SK-N-SH treated with all-trans-retinoic acid at 6 μM for 48 hours (cell line): ENCODE results near the gene CELF1.

Experiments
- ATAC-seq: fragments of 200-7000 bp; cut with Tn5 transposase; 3 replicates; pipeline ENCODE4 v1.9.1; 2020; ENCODE audit warnings: mild to moderate bottlenecking, moderate library complexity
- ARNTL ChIP-seq: fragments of 450-650 bp; formaldehyde crosslinking; IDR thresholded peaks from 2 replicates; pipeline ENCODE4 v1.5.0; 2020; ENCODE audit warnings: low read depth, mild to moderate bottlenecking, moderate library complexity, borderline replicate concordance
- BACH2 ChIP-seq: fragments of 250-450 bp; sonication (Bioruptor Pico); IDR thresholded peaks from 2 replicates; pipeline ENCODE4 v1.9.0; 2021; ENCODE audit warnings: mild to moderate bottlenecking, borderline replicate concordance
- CSDC2 ChIP-seq: fragments of 250-450 bp; sonication (Bioruptor Pico); IDR thresholded peaks from 2 replicates; pipeline ENCODE4 v1.5.0; 2020; ENCODE audit warnings: mild to moderate bottlenecking, moderate library complexity
- ESRRG ChIP-seq: fragments of 250-450 bp; sonication (Bioruptor Pico); IDR thresholded peaks from 2 replicates; pipeline ENCODE4 v1.6.1; 2021; ENCODE audit warnings: mild to moderate bottlenecking
- GLIS3 ChIP-seq: fragments of 250-450 bp; sonication (Bioruptor Pico); IDR thresholded peaks from 2 replicates; pipeline ENCODE4 v1.5.0; 2020; ENCODE audit warnings: mild to moderate bottlenecking, moderate library complexity
- ISL1 ChIP-seq: fragments of 250-450 bp; sonication (Bioruptor Pico); IDR thresholded peaks from 2 replicates; pipeline ENCODE4 v2.1.2; 2022; ENCODE audit warnings: mild to moderate bottlenecking, moderate library complexity
- OSR1 ChIP-seq: fragments of 250-450 bp; sonication (Bioruptor Pico); IDR thresholded peaks from 2 replicates; pipeline ENCODE4 v1.8.0; 2022; ENCODE audit warnings: moderate library complexity, mild to moderate bottlenecking, inconsistent platforms
- POU6F1 ChIP-seq: fragments of 250-450 bp; sonication (Bioruptor Pico); IDR thresholded peaks from 2 replicates; pipeline ENCODE4 v1.8.0; 2021; ENCODE audit warnings: low read depth, mild to moderate bottlenecking, moderate library complexity, borderline replicate concordance
- PPARA ChIP-seq: fragments of 250-450 bp; sonication (Bioruptor Pico); IDR thresholded peaks from 2 replicates; pipeline ENCODE4 v1.5.0; 2020; ENCODE audit warnings: mild to moderate bottlenecking, borderline replicate concordance
- RARB ChIP-seq: fragments of 250-450 bp; sonication (Bioruptor Pico); IDR thresholded peaks from 2 replicates; pipeline ENCODE4 v1.8.0; 2021; ENCODE audit warnings: mild to moderate bottlenecking, moderate library complexity
- SNAI2 ChIP-seq: fragments of 250-450 bp; sonication (Bioruptor Pico); IDR thresholded peaks from 2 replicates; pipeline ENCODE4 v1.5.0; 2020; ENCODE audit warnings: mild to moderate bottlenecking, moderate library complexity
- TCF4 ChIP-seq: fragments of 250-450 bp; sonication (Bioruptor Pico); IDR thresholded peaks from 2 replicates; pipeline ENCODE4 v1.8.0; 2021; ENCODE audit warnings: mild to moderate bottlenecking, moderate library complexity, borderline replicate concordance
- TOX ChIP-seq: fragments of 250-450 bp; sonication (Bioruptor Pico); IDR thresholded peaks from 2 replicates; pipeline ENCODE4 v1.8.0; 2021; ENCODE audit warnings: mild to moderate bottlenecking, moderate library complexity, borderline replicate concordance
- TSHZ2 ChIP-seq: fragments of 250-450 bp; sonication (Bioruptor Pico); IDR thresholded peaks from 2 replicates; pipeline ENCODE4 v1.5.0; 2020; ENCODE audit warnings: mild to moderate bottlenecking, moderate library complexity
- ZC3H10 ChIP-seq: fragments of 250-450 bp; sonication (Bioruptor Pico); IDR thresholded peaks from 2 replicates; pipeline ENCODE4 v1.5.1; 2021; ENCODE audit warnings: mild to moderate bottlenecking, moderate library complexity
- ZFP3 ChIP-seq: fragments of 250-450 bp; sonication (Bioruptor Pico); IDR thresholded peaks from 2 replicates; pipeline ENCODE4 v1.5.0; 2020; ENCODE audit warnings: mild to moderate bottlenecking, moderate library complexity
- ZFP30 ChIP-seq: fragments of 450-650 bp; formaldehyde crosslinking; IDR thresholded peaks from 2 replicates; pipeline ENCODE4 v1.5.0; 2022; ENCODE audit warnings: mild to moderate bottlenecking, moderate library complexity
- ZNF565 ChIP-seq: fragments of 450-650 bp; formaldehyde crosslinking; conservative IDR thresholded peaks from 2 replicates; pipeline ENCODE4 v1.5.0; 2020; ENCODE audit warnings: low read depth, mild to moderate bottlenecking, moderate library complexity
- ZNF70 ChIP-seq: fragments of 450-650 bp; formaldehyde crosslinking; IDR thresholded peaks from 2 replicates; pipeline ENCODE4 v1.5.0; 2020; ENCODE audit warnings: mild to moderate bottlenecking, moderate library complexity
- ZNF8 ChIP-seq: fragments of 450-650 bp; formaldehyde crosslinking; IDR thresholded peaks from 2 replicates; pipeline ENCODE4 v1.5.0; 2020; ENCODE audit warnings: mild to moderate bottlenecking, moderate library complexity
- TF ChIP-seq, protein P1 (sequence below): fragments of 250-450 bp; sonication (Bioruptor Pico); IDR thresholded peaks from 2 replicates; pipeline ENCODE4 v1.8.0; 2020; ENCODE audit warnings: mild to moderate bottlenecking, moderate library complexity, borderline replicate concordance
- TF ChIP-seq, protein P2 (sequence below): fragments of 250-450 bp; sonication (Bioruptor Pico); IDR thresholded peaks from 2 replicates; pipeline ENCODE4 v1.5.1; 2020; ENCODE audit warnings: low read depth, mild to moderate bottlenecking, moderate library complexity

Gene CELF1

GRCh38 chr11:47533690-47534151, 19.2 kb downstream of the CELF1 start:
- ATAC-seq = peak; percentile 68

DNA sequence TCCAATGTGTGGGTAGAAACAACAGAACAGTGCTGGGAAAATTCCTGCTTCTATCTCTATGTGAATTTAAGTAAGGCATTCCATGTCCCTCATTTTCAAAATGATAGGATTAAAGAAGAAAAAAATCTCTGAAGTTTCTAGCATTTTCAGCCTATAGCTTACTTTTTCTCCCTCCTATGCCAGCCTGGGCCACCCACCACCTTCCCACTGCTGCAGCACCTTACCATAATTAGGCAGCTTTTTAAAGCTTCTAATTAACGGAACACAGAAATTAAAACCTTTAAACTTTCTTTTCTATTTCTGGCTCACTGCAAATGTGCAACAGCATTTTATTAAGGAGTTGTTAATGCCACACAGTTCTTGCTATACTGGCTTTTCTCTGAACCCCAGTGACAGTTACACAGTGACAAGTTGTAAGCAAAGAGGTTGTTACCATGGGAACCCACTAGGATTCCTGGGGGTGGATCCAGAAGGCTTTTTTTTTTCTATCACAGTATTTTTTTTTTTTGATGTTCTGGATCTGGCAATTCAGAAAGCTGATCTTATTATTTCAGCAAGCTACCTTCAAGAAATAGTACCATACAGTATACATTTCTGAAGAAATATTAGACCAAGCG, 20.2 kb downstream of the CELF1 start:
- TF ChIP-seq ZFP30 (CRISPR knock-in tag) = no peak
- no peak for TF ChIP-seq ZFP3 (CRISPR knock-in tag)
- TF ChIP-seq, protein P1, sequence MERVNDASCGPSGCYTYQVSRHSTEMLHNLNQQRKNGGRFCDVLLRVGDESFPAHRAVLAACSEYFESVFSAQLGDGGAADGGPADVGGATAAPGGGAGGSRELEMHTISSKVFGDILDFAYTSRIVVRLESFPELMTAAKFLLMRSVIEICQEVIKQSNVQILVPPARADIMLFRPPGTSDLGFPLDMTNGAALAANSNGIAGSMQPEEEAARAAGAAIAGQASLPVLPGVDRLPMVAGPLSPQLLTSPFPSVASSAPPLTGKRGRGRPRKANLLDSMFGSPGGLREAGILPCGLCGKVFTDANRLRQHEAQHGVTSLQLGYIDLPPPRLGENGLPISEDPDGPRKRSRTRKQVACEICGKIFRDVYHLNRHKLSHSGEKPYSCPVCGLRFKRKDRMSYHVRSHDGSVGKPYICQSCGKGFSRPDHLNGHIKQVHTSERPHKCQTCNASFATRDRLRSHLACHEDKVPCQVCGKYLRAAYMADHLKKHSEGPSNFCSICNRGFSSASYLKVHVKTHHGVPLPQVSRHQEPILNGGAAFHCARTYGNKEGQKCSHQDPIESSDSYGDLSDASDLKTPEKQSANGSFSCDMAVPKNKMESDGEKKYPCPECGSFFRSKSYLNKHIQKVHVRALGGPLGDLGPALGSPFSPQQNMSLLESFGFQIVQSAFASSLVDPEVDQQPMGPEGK (CRISPR knock-in tag) = no peak
- TF ChIP-seq CSDC2 (CRISPR knock-in tag) = no peak
- no peak for TF ChIP-seq ESRRG
- TF ChIP-seq BACH2 = no peak
- TF ChIP-seq POU6F1 (CRISPR knock-in tag) = no peak
- TF ChIP-seq TOX (CRISPR knock-in tag) = no peak
- no peak for TF ChIP-seq GLIS3 (CRISPR knock-in tag)
- TF ChIP-seq RARB (CRISPR knock-in tag) = no peak
- no peak for TF ChIP-seq ARNTL (CRISPR knock-in tag)
- no peak for TF ChIP-seq TCF4 (CRISPR knock-in tag)
- TF ChIP-seq PPARA (CRISPR knock-in tag) = no peak
- TF ChIP-seq ZNF70 (CRISPR knock-in tag) = no peak
- no peak for TF ChIP-seq ZNF8 (CRISPR knock-in tag)
- no peak for TF ChIP-seq OSR1 (CRISPR knock-in tag)
- peak; percentile 51; the same call in 2 of the 3 replicates for ATAC-seq

More at GRCh38 chr11:47533690-47534151, 19.2 kb downstream of the CELF1 start:
- TF ChIP-seq ZFP3 (CRISPR knock-in tag) (no peak), POU6F1 (CRISPR knock-in tag) (no peak), SNAI2 (CRISPR knock-in tag) (no peak), ESRRG (no peak), ZFP30 (CRISPR knock-in tag) (no peak), ISL1 (no peak), TCF4 (CRISPR knock-in tag) (no peak), ZNF565 (CRISPR knock-in tag) (no peak), RARB (CRISPR knock-in tag) (no peak), ZC3H10 (CRISPR knock-in tag) (no peak), TSHZ2 (CRISPR knock-in tag) (no peak), GLIS3 (CRISPR knock-in tag) (no peak), ARNTL (CRISPR knock-in tag) (no peak)
- TF ChIP-seq, protein P2, sequence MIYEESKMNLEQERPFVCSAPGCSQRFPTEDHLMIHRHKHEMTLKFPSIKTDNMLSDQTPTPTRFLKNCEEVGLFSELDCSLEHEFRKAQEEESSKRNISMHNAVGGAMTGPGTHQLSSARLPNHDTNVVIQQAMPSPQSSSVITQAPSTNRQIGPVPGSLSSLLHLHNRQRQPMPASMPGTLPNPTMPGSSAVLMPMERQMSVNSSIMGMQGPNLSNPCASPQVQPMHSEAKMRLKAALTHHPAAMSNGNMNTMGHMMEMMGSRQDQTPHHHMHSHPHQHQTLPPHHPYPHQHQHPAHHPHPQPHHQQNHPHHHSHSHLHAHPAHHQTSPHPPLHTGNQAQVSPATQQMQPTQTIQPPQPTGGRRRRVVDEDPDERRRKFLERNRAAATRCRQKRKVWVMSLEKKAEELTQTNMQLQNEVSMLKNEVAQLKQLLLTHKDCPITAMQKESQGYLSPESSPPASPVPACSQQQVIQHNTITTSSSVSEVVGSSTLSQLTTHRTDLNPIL (CRISPR knock-in tag) = no peak
- TF ChIP-seq, protein P1 (CRISPR knock-in tag) = no peak
